Activated CD4-positive, alpha-beta T cell treated with anti-CD3 and anti-CD28 coated beads, Interleukin-2, amount 10 ng/mL, durations not matched to agents 7 days and 5 days (primary cell): ENCODE data around the gene RNF20. TPM values are rescaled to one million over a fixed set of nuclear protein-coding genes. Genes with fewer than 3 reads are reported as not detected.
A peak's percentile ranks its signal among the peaks of the same experiment; 100 is the strongest.
"Not testable (repeated sequence)": the region's sequence is repeated elsewhere in the genome, so short reads cannot be mapped to it uniquely, and the experiment has no call there.

Experiments used
- CTCF ChIA-PET: fragments of 350-600 bp; sonication (Branson Sonifier 250); formaldehyde crosslinking; loops from one replicate; lab custom pipeline; 2021; ENCODE audit warnings: antibody characterized with exemption; lab: Charles Lee
- POLR2A ChIA-PET: fragments of 350-600 bp; sonication (Branson Sonifier 250); formaldehyde crosslinking; loops from one replicate; lab custom pipeline; 2021; ENCODE audit warnings: antibody characterized with exemption; lab: Charles Lee
- DNase-seq: peaks from one replicate; pipeline ENCODE4 v3.0.0-alpha.2; 2020
- H3K27ac Mint-ChIP-seq: one replicate; pipeline ENCODE4 v1.8.0; 2021; ENCODE audit warnings: mild to moderate bottlenecking, moderate library complexity, mixed read lengths
- H3K27me3 Mint-ChIP-seq: one replicate; pipeline ENCODE4 v1.8.0; 2021; ENCODE audit warnings: mixed read lengths
- H3K36me3 Mint-ChIP-seq: one replicate; pipeline ENCODE4 v1.8.0; 2021; ENCODE audit warnings: low read depth, mixed read lengths
- H3K4me1 Mint-ChIP-seq: one replicate; pipeline ENCODE4 v1.8.0; 2021; ENCODE audit warnings: mixed read lengths
- H3K4me3 Mint-ChIP-seq: one replicate; pipeline ENCODE4 v1.8.0; 2021; ENCODE audit warnings: mild to moderate bottlenecking, moderate library complexity, mixed read lengths
- H3K9me3 Mint-ChIP-seq: one replicate; pipeline ENCODE4 v1.8.0; 2021; ENCODE audit warnings: mixed read lengths
- total RNA-seq, 2 experiments: library from RNA; stranded (reverse); gene quantifications; one replicate each; pipeline ENCODE4 v1.2.3, GENCODE V29; 2021

Gene RNF20
- total RNA-seq, 2 experiments from 2014 or later = 49.4 to 52.4 TPM

DNA sequence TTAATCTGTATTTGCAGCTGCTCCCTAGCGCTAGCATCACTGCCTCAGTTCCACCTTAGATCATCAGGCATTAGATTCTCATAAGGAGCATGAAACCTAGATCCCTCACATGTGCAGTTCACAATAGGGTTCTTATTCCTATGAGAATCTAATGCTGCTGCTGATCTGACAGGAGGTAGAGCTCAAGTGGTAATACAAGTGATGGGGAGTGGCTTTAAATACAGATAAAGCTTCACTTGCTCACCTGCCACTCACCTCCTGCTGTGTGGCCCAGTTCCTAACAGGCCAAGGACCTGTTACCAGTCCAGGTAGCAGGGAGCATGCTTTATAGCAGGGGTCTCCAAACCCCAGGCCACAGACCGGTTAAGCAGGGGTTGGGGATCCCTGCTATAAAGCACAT, 22.6 kb upstream of the RNF20 start:
- Mint-ChIP-seq H3K27me3 (peaks cover 14% of the 10 kb centered on the region), H3K36me3 (no peaks in the 10 kb centered on the region), H3K27ac (no peak overlapping the region), H3K4me3 (no peak overlapping the region), H3K9me3 (no peaks in the 10 kb centered on the region), H3K4me1 (peaks cover 7% of the 10 kb centered on the region)
- DNase-seq = no peak
- CTCF ChIA-PET = interaction anchor here (1.2 kb wide), 1 partner anchor 62 kb away, joined by 4 read pairs; no protein-coding TSS in a partner anchor
- POLR2A ChIA-PET = no interaction called here

DNA sequence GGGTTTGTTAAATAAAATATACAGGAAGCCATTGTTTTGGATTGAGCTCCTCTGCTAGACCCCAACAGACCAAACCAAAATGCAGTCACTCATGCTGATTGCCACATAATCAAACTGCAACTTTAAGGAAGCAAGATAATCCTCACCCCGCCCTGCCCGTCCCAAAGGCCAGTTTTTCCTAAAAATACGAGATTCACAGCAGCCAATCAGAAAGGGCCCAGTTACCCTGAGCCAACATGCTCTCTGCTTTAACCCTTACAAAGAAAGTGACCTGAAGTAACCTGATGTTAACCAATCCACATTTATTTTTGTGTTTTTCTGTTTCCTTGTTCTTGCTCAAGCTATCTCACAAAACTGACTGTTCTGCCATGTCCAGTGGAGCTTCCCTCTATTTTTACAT, 21.5 kb upstream of the RNF20 start:
- peaks cover 19% of the 10 kb centered on the region for H3K27me3 Mint-ChIP-seq
- CTCF ChIA-PET = no interaction called here
- no peak overlapping the region for H3K4me3 Mint-ChIP-seq

DNA sequence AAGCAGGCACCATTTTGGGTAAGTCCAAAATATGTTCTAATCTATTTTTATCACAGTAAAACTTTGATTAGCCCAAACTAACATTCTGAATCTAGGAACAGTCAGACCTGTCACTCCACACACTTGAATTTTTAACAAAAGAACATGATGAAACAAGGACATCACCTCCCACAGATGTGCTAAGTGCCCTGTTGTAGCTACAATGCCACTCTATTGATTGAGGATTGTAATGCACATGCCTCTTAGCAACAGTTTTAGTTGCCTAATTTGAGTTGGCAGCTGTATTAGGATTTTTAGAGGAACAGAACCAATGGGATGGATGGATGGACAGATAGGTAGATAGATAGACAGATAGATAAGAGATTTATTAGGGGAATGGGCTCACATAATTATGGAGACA, 20.3 kb upstream of the RNF20 start:
- Mint-ChIP-seq H3K36me3 (no peaks in the 10 kb centered on the region), H3K9me3 (no peaks in the 10 kb centered on the region), H3K4me1 (peaks cover 7% of the 10 kb centered on the region), H3K27ac (no peak overlapping the region), H3K27me3 (peaks cover 28% of the 10 kb centered on the region), H3K4me3 (no peak overlapping the region)
- DNase-seq = no peak
- POLR2A ChIA-PET = no interaction called here
- CTCF ChIA-PET = no interaction called here

More for the DNA sequence above, 21.5 kb upstream of the RNF20 start:
- H3K4me1 Mint-ChIP-seq = peaks cover 7% of the 10 kb centered on the region
- POLR2A ChIA-PET = no interaction called here
- no peak for DNase-seq
- H3K27ac Mint-ChIP-seq = no peak overlapping the region
- H3K9me3 Mint-ChIP-seq = no peaks in the 10 kb centered on the region
- no peaks in the 10 kb centered on the region for H3K36me3 Mint-ChIP-seq

DNA sequence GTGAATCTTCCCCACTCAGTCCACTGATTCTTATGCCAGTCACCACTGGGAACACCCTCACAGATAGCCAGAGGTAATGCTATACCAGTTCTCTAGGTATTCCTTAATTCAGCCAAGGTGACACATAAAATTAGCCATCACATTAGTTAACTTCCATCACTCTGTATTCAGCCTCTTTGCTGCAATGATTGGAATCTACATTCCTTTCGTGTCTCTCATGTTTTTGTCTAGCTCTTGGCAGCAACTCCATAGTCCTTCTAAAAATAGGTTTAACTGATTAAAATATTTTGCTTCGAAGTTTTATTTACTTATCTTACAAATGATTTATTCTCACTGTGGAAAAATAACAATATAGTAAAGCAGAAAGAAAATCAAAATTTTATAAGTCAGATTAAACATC, 19.6 kb upstream of the RNF20 start:
- Mint-ChIP-seq H3K4me3 (no peak overlapping the region), H3K27ac (no peak overlapping the region), H3K4me1 (peaks cover 7% of the 10 kb centered on the region), H3K36me3 (no peaks in the 10 kb centered on the region), H3K27me3 (peaks cover 31% of the 10 kb centered on the region), H3K9me3 (peaks cover 5% of the 10 kb centered on the region)
- DNase-seq = no peak
- POLR2A ChIA-PET = no interaction called here
- CTCF ChIA-PET = no interaction called here

DNA sequence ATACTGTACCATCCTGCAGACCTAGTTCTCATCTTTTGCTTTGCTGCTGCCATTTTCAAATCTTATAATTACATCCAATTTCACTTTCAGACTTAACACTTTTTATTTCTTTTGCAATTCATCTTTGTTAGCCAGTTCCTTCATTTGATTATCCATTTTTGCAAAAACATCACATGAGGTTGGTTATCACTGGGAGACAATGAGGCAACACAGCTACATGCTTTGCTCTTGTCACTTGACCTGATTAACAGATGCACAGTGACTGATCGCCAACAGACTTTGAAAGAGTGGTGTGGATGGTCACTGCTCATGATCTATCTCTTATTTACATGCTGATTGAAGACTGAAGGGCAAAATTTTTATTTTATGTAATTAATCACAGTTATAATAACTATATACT, 17.0 kb upstream of the RNF20 start:
- Mint-ChIP-seq H3K4me3 (no peak overlapping the region), H3K4me1 (peaks cover 15% of the 10 kb centered on the region), H3K36me3 (no peaks in the 10 kb centered on the region), H3K27ac (no peak overlapping the region), H3K27me3 (peaks cover 48% of the 10 kb centered on the region), H3K9me3 (peaks cover 5% of the 10 kb centered on the region)
- no peak for DNase-seq
- ChIA-PET POLR2A (no interaction called here), CTCF (interaction anchor here (0.7 kb wide), 1 partner anchor 18 kb away, joined by 3 read pairs; no protein-coding TSS in a partner anchor)

DNA sequence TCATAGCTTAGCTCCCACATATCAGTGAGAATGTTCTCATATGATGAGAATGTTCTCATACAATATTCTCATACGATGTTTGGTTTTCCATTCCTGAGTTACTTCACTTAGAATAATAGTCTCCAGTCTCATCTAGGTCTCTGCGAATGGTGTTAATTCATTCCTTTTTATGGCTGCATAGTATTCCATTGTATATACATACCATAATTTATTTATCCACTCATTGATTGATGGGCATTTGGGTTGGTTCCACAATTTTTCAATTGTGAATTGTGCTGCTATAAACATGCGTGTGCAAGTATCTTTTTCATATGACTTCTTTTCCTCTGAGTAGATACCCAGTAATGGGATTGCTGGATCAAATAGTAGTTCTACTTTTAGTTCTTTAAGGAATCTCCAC, 15.2 kb upstream of the RNF20 start:
- CTCF ChIA-PET = interaction anchor here (1.4 kb wide), 1 partner anchor 11 kb away, joined by 4 read pairs; no protein-coding TSS in a partner anchor
- POLR2A ChIA-PET, H3K27ac Mint-ChIP-seq, H3K36me3 Mint-ChIP-seq, H3K4me3 Mint-ChIP-seq, DNase-seq, H3K9me3 Mint-ChIP-seq: not testable (repeated sequence)
- Mint-ChIP-seq H3K4me1 (peaks cover 18% of the 10 kb centered on the region), H3K27me3 (peaks cover 58% of the 10 kb centered on the region)

DNA sequence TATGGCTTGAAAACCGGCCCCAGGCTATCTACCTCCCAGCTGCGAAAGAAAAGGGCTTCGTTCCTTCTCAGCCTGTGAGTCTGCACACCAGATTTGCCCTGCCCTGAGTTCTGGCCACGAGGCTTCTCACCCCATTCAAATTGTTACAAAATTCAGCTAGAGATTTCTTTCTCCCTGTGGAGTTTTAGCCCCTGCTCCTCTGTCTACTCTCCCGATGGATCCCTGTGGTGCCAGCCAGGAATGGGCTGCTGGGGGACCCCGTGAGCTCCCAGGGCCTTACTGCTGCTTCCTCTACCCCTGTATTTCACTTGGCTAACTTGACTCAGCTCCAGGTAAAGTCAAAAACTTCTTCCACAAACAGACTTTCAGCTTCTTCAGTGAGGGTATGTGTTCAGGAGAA, 9.3 kb upstream of the RNF20 start:
- POLR2A ChIA-PET = no interaction called here
- Mint-ChIP-seq H3K4me3 (no peak overlapping the region), H3K9me3 (no peaks in the 10 kb centered on the region), H3K36me3 (no peaks in the 10 kb centered on the region), H3K27me3 (peaks cover 37% of the 10 kb centered on the region), H3K4me1 (peaks cover 18% of the 10 kb centered on the region), H3K27ac (no peak overlapping the region)
- no peak for DNase-seq
- CTCF ChIA-PET = interaction anchor here (1.1 kb wide), 1 partner anchor 9 kb away, joined by 3 read pairs; no protein-coding TSS in a partner anchor

DNA sequence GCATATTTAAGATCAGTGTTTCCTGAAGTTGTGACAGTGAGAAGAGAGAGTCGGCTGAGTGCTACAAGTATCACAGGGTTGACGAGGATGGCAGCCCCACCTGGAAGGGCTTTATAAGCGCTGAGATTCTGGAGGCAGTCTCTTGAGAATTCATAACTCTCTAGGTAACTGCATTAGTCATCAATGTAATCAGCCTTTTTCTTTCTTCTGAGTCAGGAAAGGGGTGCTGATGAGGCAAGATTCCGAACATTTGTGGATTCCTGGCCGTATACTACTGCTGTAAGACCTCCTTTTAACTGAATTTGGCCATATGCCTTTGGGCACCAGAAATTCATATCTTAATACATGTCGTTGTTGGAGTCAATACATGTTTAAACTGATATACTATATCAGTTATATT, 6.6 kb upstream of the RNF20 start:
- peaks cover 6% of the 10 kb centered on the region for H3K4me1 Mint-ChIP-seq
- H3K9me3 Mint-ChIP-seq = no peaks in the 10 kb centered on the region
- ChIA-PET POLR2A (no interaction called here), CTCF (no interaction called here)
- no peak overlapping the region for H3K4me3 Mint-ChIP-seq
- peaks cover 17% of the 10 kb centered on the region for H3K27me3 Mint-ChIP-seq
- no peak for DNase-seq
- no peak overlapping the region for H3K27ac Mint-ChIP-seq
- H3K36me3 Mint-ChIP-seq = no peaks in the 10 kb centered on the region

DNA sequence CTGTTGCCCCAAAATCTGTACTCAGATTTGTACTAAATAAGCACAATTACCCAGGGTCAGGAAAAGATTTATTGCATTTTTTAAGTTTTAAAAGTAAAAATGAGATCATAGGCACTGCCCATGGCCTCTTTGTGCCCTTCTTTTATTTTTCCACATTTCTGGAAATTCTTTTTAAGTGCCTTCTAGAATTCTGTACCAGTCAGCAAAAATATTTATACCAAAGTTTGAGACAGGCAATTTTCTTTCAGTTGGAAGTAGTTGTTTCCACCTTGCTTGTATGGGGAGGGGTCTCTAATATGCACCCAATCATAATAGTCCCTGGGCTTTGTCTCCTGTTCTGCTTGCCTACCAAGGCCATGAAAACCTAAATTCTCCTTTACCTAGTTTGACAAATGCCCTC, 5.6 kb upstream of the RNF20 start:
- no peak for DNase-seq
- H3K9me3 Mint-ChIP-seq = no peaks in the 10 kb centered on the region
- ChIA-PET CTCF (no interaction called here), POLR2A (no interaction called here)
- H3K36me3 Mint-ChIP-seq = no peaks in the 10 kb centered on the region
- H3K27me3 Mint-ChIP-seq = peaks cover 8% of the 10 kb centered on the region
- H3K4me3 Mint-ChIP-seq = no peak overlapping the region
- H3K4me1 Mint-ChIP-seq = peaks cover 4% of the 10 kb centered on the region
- H3K27ac Mint-ChIP-seq = no peak overlapping the region

DNA sequence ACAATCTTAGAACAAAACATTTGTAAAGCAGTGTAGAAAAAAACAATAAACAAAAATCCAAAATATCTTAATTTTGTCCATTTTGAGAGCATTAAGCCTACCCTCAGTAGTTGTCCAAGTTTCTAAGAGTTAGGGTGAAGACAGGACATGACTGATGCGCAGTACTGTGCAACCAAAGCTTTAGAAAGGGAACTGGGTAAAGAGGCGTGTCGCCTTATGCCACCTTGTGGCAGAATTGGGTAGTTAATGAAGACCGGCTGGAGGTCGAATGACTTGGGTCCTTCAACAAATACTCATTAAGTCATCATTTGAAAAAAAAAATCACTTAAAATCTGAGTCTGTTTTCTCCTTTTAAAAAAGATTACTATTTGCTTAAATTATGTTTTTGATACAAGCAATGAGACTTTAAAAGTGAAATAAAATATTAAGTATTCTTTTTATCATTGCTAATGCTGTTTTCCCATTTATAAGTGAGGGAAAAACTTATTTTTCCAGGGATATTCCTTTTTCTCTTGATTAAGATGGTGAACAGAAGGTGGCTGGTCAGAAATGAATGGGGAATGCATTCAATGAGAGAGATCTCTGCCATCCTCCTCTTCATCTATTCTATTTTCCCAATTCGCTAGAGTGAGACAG, 3.5 kb upstream of the RNF20 start:
- H3K4me1 Mint-ChIP-seq = peaks cover 13% of the 10 kb centered on the region
- peaks cover 2% of the 10 kb centered on the region for H3K27me3 Mint-ChIP-seq
- H3K36me3 Mint-ChIP-seq = peaks cover 3% of the 10 kb centered on the region
- peak; percentile 72 for DNase-seq
- ChIA-PET CTCF (interaction anchor here (0.6 to 3.0 kb wide), 9 partner anchors 9 to 138 kb away, joined by 3 to 16 read pairs (median 3); no protein-coding TSS in a partner anchor), POLR2A (no interaction called here)
- H3K27ac Mint-ChIP-seq = no peak overlapping the region
- H3K4me3 Mint-ChIP-seq = no peak overlapping the region
- no peaks in the 10 kb centered on the region for H3K9me3 Mint-ChIP-seq

DNA sequence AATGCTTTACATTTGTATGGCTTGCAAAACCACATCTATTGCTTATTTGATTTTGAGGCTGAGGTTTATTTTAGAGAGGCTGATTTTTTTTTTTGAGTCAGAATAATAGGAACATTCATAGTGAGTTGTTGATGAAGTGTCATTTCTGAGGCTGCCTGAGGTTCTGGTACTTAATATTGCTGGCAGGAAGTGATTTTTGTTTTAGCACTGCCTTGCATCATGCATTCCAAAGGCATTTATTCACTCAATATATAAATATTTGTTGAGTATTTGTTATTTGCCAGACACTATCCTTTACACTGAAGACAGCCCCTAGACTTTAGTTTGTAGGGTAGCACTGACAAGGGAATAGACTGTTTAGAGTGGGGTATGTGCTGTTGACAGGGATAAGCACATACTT, 2.7 kb downstream of the RNF20 start:
- Mint-ChIP-seq H3K27ac (no peak overlapping the region), H3K9me3 (no peaks in the 10 kb centered on the region), H3K4me3 (no peak overlapping the region), H3K27me3 (no peaks in the 10 kb centered on the region), H3K4me1 (peaks cover 21% of the 10 kb centered on the region), H3K36me3 (peaks cover 13% of the 10 kb centered on the region)
- no peak for DNase-seq
- CTCF ChIA-PET = interaction anchor here (0.8 kb wide), 1 partner anchor 12 kb away, joined by 4 read pairs; no protein-coding TSS in a partner anchor
- POLR2A ChIA-PET = no interaction called here

DNA sequence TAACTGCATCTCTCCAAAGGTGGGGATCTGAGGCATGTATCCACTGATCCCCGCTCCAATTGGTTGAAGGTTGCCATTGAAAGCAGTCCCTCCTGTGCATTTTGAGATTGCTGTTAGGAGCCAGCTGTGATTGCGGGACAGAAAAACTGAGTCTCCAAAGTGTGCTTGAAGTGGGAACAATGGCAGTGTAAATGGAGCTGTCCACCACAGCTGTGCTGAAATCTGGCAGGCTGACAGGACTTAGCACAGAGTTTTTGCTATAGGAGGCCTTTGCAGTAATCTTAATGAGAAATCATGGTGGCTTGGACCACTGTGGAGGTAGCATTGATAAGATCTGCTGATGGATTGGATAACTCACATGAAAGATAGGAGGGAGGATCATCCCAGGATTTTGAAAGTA, 3.3 kb downstream of the RNF20 start:
- H3K4me1 Mint-ChIP-seq = peaks cover 21% of the 10 kb centered on the region
- POLR2A ChIA-PET = no interaction called here
- CTCF ChIA-PET = interaction anchor here (1.3 kb wide), 1 partner anchor 75 kb away, joined by 3 read pairs; no protein-coding TSS in a partner anchor
- H3K9me3 Mint-ChIP-seq = no peaks in the 10 kb centered on the region
- no peak overlapping the region for H3K4me3 Mint-ChIP-seq
- no peak overlapping the region for H3K27ac Mint-ChIP-seq
- H3K27me3 Mint-ChIP-seq = no peaks in the 10 kb centered on the region
- peaks cover 13% of the 10 kb centered on the region for H3K36me3 Mint-ChIP-seq
- peak; percentile 47 for DNase-seq

DNA sequence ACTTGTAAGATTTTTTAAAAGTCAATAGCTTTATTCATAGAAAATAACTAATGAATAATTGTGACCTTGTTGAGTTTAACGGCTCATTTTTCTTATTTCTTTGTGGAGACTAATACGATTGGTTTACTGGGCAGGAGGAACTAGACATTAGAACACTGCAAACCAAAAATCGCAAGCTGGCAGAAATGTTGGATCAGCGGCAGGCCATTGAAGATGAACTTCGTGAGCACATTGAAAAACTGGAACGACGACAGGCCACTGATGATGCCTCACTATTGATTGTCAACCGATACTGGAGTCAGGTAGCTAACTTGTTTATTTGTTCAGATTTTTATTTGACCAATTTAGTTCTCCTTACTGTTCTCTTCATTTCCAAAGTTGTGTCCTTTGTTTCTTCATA, 6.4 kb downstream of the RNF20 start:
- CTCF ChIA-PET = interaction anchor here (1.0 to 1.2 kb wide), 2 partner anchors 11 to 68 kb away, joined by 3 read pairs; no protein-coding TSS in a partner anchor
- POLR2A ChIA-PET = no interaction called here
- no peaks in the 10 kb centered on the region for H3K27me3 Mint-ChIP-seq
- H3K36me3 Mint-ChIP-seq = peaks cover 21% of the 10 kb centered on the region
- no peak overlapping the region for H3K27ac Mint-ChIP-seq
- no peak overlapping the region for H3K4me3 Mint-ChIP-seq
- DNase-seq = no peak
- no peaks in the 10 kb centered on the region for H3K9me3 Mint-ChIP-seq
- peaks cover 9% of the 10 kb centered on the region for H3K4me1 Mint-ChIP-seq
